ENCODE results near the gene IGHMBP2.

GRCh38 chr11:68929706-68930570, 26.2 kb downstream of the IGHMBP2 start:
- TF ChIP-seq CTCF (conservative IDR thresholded peaks at IDR 0.05; ENCODE audit: low read depth, low read length) (no peak), EZH2 (IDR thresholded peaks at IDR 0.05; ENCODE audit: borderline replicate concordance, low read depth, low read length, poor library complexity, severe bottlenecking) (no peak)
